BLaER1 treated with 17β-estradiol and CSF1 and Interleukin-3, amounts not matched to agents 10 nM and 100 nM (cell line): Measurements from ENCODE around the gene DMRTC2.

ENCODE experiments used
- H3K27ac ChIP-seq, 11 experiments: shearing (Covaris generic); formaldehyde crosslinking; 2 replicates each; pipeline ENCODE4 v1.8.1; 2022
- H3K27me3 ChIP-seq, 11 experiments: shearing (Covaris generic); formaldehyde crosslinking; 2 replicates each; pipeline ENCODE4 v1.8.1; 2022
- H3K36me3 ChIP-seq, 11 experiments: shearing (Covaris generic); formaldehyde crosslinking; 2 replicates each; pipeline ENCODE4 v1.8.1; 2022
- H3K4me1 ChIP-seq, 10 experiments: shearing (Covaris generic); formaldehyde crosslinking; 2 replicates each; pipeline ENCODE4 v1.8.1; 2022
- H3K4me2 ChIP-seq, 11 experiments: shearing (Covaris generic); formaldehyde crosslinking; 2 replicates each; pipeline ENCODE4 v1.8.1; 2022
- H3K4me3 ChIP-seq, 10 experiments: shearing (Covaris generic); formaldehyde crosslinking; 2 replicates each; pipeline ENCODE4 v1.8.1; 2022
- H3K9ac ChIP-seq, 11 experiments: shearing (Covaris generic); formaldehyde crosslinking; 2 replicates each; pipeline ENCODE4 v1.8.1; 2022
- H3K9me3 ChIP-seq, 11 experiments: shearing (Covaris generic); formaldehyde crosslinking; replicated peaks in 1 of 11; 2 replicates each; pipeline ENCODE4 v1.8.1; 2022
- H4K20me1 ChIP-seq, 11 experiments: shearing (Covaris generic); formaldehyde crosslinking; 2 replicates each; pipeline ENCODE4 v1.8.1; 2022
- Cebpa-rat ChIP-seq, 11 experiments: shearing (Covaris generic); IDR thresholded peaks; 2 replicates each; pipeline ENCODE4 v1.8.1; 2022

The DMRTC2 gene

GRCh38 chr19:41862445-41862986, 17.7 kb downstream of the DMRTC2 start:
- Histone ChIP-seq H3K4me2 (peak overlapping the region; percentile 95 to 100 (median 98)), H3K9me3 (no peaks in the 10 kb centered on the region; a peak in 1 of 22 replicates), H3K27me3 (no peaks in the 10 kb centered on the region), H3K9ac (peak overlapping the region; percentile 96 to 100 (median 99)), H3K27ac (peak overlapping the region in 10 of 11 experiments; percentile 23 to 100 (median 99); a peak in 16 of 22 replicates), H3K4me1 (peaks cover 72 to 85% (median 82%) of the 10 kb centered on the region in 10 experiments), H4K20me1 (peaks cover 67 to 71% (median 69%) of the 10 kb centered on the region in 11 experiments), H3K4me3 (peak overlapping the region; percentile 90 to 98 (median 96)), H3K36me3 (peaks cover 64 to 71% (median 70%) of the 10 kb centered on the region in 11 experiments)
- no peak for TF ChIP-seq Cebpa-rat (IDR thresholded peaks at IDR 0.05)

- Histone ChIP-seq H4K20me1 (peaks cover 75 to 80% (median 77%) of the 10 kb centered on the region in 11 experiments), H3K36me3 (peaks cover 73 to 80% (median 79%) of the 10 kb centered on the region in 11 experiments), H3K27ac (peak overlapping the region in 10 of 11 experiments; percentile 14 to 100 (median 49); a peak in 16 of 22 replicates), H3K27me3 (no peaks in the 10 kb centered on the region), H3K4me1 (peaks cover 78 to 85% (median 82%) of the 10 kb centered on the region in 10 experiments), H3K4me3 (peak overlapping the region; percentile 90 to 98 (median 96)), H3K9me3 (no peaks in the 10 kb centered on the region; a peak in 1 of 22 replicates), H3K9ac (peak overlapping the region; percentile 96 to 100 (median 99); a peak in 21 of 22 replicates), H3K4me2 (peak overlapping the region; percentile 95 to 100 (median 98))
- no peak for TF ChIP-seq Cebpa-rat (IDR thresholded peaks at IDR 0.05)
Measured at GRCh38 chr19:41863209-41863931, 18.5 kb downstream of the DMRTC2 start.

- TF ChIP-seq Cebpa-rat (IDR thresholded peaks at IDR 0.05) = no peak
- Histone ChIP-seq H3K4me2 (peak overlapping the region; percentile 95 to 100 (median 98)), H3K4me3 (peak overlapping the region in 9 of 10 experiments; percentile 8 to 98 (median 95); a peak in 16 of 20 replicates), H4K20me1 (peaks cover 86 to 90% (median 87%) of the 10 kb centered on the region in 11 experiments), H3K27me3 (no peaks in the 10 kb centered on the region), H3K36me3 (peaks cover 83 to 90% (median 89%) of the 10 kb centered on the region in 11 experiments), H3K27ac (peak overlapping the region in 10 of 11 experiments; percentile 26 to 100 (median 49); a peak in 18 of 22 replicates), H3K9me3 (no peaks in the 10 kb centered on the region; a peak in 1 of 22 replicates), H3K4me1 (peaks cover 83 to 85% (median 83%) of the 10 kb centered on the region in 10 experiments), H3K9ac (peak overlapping the region; percentile 72 to 100 (median 99); a peak in 21 of 22 replicates)
Measured at GRCh38 chr19:41864374-41864773, 19.5 kb downstream of the DMRTC2 start.

- H3K27ac ChIP-seq = peak overlapping the region in 10 of 11 experiments; percentile 2 to 99 (median 48); a peak in 17 of 22 replicates
- H3K36me3 ChIP-seq = peaks cover 96 to 100% (median 99%) of the 10 kb centered on the region in 11 experiments
Measured at GRCh38 chr19:41866284-41866683, 21.4 kb downstream of the DMRTC2 start.

GRCh38 chr19:41868120-41868988, 23.5 kb downstream of the DMRTC2 start:
- Histone ChIP-seq H4K20me1 (peaks cover 85 to 100% (median 90%) of the 10 kb centered on the region in 11 experiments), H3K27ac (peak overlapping the region in 10 of 11 experiments; percentile 22 to 99 (median 94); a peak in 19 of 22 replicates), H3K4me2 (peak overlapping the region; percentile 91 to 100 (median 98)), H3K9ac (peak overlapping the region; percentile 41 to 100 (median 99); a peak in 21 of 22 replicates), H3K9me3 (no peaks in the 10 kb centered on the region), H3K36me3 (peaks cover 79 to 95% (median 90%) of the 10 kb centered on the region in 11 experiments), H3K27me3 (no peaks in the 10 kb centered on the region), H3K4me3 (peak overlapping the region in 8 of 10 experiments; percentile 6 to 51 (median 34); a peak in 12 of 20 replicates), H3K4me1 (peaks cover 98 to 100% (median 100%) of the 10 kb centered on the region in 10 experiments)
- no peak for TF ChIP-seq Cebpa-rat (IDR thresholded peaks at IDR 0.05)

More at GRCh38 chr19:41866284-41866683, 21.4 kb downstream of the DMRTC2 start:
- Histone ChIP-seq H4K20me1 (peaks cover 98 to 100% (median 100%) of the 10 kb centered on the region in 11 experiments), H3K27me3 (no peaks in the 10 kb centered on the region), H3K4me1 (peaks cover 98 to 100% (median 100%) of the 10 kb centered on the region in 10 experiments), H3K9me3 (no peaks in the 10 kb centered on the region), H3K4me3 (peak overlapping the region in 7 of 10 experiments; percentile 6 to 53 (median 32); a peak in 8 of 20 replicates), H3K9ac (peak overlapping the region; percentile 41 to 100 (median 99); a peak in 21 of 22 replicates), H3K4me2 (peak overlapping the region; percentile 91 to 100 (median 98))
- no peak for TF ChIP-seq Cebpa-rat (IDR thresholded peaks at IDR 0.05)

GRCh38 chr19:41868989-41869300, 24.1 kb downstream of the DMRTC2 start:
- Histone ChIP-seq H4K20me1 (peaks cover 79 to 95% (median 84%) of the 10 kb centered on the region in 11 experiments), H3K4me2 (peak overlapping the region; percentile 91 to 100 (median 98)), H3K4me3 (peak overlapping the region in 8 of 10 experiments; percentile 6 to 51 (median 38); a peak in 11 of 20 replicates), H3K36me3 (peaks cover 73 to 90% (median 84%) of the 10 kb centered on the region in 11 experiments), H3K27ac (peak overlapping the region in 10 of 11 experiments; percentile 29 to 99 (median 94); a peak in 19 of 22 replicates), H3K4me1 (peaks cover 98 to 100% (median 100%) of the 10 kb centered on the region in 10 experiments), H3K9me3 (no peaks in the 10 kb centered on the region), H3K27me3 (no peaks in the 10 kb centered on the region), H3K9ac (peak overlapping the region; percentile 41 to 100 (median 99); a peak in 21 of 22 replicates)
- no peak for TF ChIP-seq Cebpa-rat (IDR thresholded peaks at IDR 0.05)

- H3K4me2 ChIP-seq = peak overlapping the region; percentile 91 to 100 (median 98)
- peaks cover 98 to 100% (median 100%) of the 10 kb centered on the region in 10 experiments for H3K4me1 ChIP-seq
- H3K36me3 ChIP-seq = peaks cover 68 to 85% (median 79%) of the 10 kb centered on the region in 11 experiments
- H3K9me3 ChIP-seq = no peaks in the 10 kb centered on the region
- peak overlapping the region; percentile 29 to 99 (median 93); a peak in 20 of 22 replicates for H3K27ac ChIP-seq
- peak overlapping the region; percentile 41 to 100 (median 99) for H3K9ac ChIP-seq
- peaks cover 74 to 89% (median 78%) of the 10 kb centered on the region in 11 experiments for H4K20me1 ChIP-seq
- H3K27me3 ChIP-seq = no peaks in the 10 kb centered on the region
- peak overlapping the region in 9 of 10 experiments; percentile 6 to 51 (median 36); a peak in 12 of 20 replicates for H3K4me3 ChIP-seq
- no peak for TF ChIP-seq Cebpa-rat (IDR thresholded peaks at IDR 0.05)
Measured at GRCh38 chr19:41869374-41869955, 24.6 kb downstream of the DMRTC2 start.
